Stimulated activated CD8-positive, alpha-beta memory T cell treated with anti-CD3 and anti-CD28 coated beads, Interleukin-4, amount 100 ng/mL, for 48 hours (primary cell): ENCODE measurements around the gene CBFA2T3.
A peak's percentile ranks its signal among the peaks of the same experiment; 100 is the strongest.

Experiments used
- DNase-seq: peaks from one replicate; pipeline ENCODE4 v3.0.0-alpha.2; 2020

Gene CBFA2T3

DNA sequence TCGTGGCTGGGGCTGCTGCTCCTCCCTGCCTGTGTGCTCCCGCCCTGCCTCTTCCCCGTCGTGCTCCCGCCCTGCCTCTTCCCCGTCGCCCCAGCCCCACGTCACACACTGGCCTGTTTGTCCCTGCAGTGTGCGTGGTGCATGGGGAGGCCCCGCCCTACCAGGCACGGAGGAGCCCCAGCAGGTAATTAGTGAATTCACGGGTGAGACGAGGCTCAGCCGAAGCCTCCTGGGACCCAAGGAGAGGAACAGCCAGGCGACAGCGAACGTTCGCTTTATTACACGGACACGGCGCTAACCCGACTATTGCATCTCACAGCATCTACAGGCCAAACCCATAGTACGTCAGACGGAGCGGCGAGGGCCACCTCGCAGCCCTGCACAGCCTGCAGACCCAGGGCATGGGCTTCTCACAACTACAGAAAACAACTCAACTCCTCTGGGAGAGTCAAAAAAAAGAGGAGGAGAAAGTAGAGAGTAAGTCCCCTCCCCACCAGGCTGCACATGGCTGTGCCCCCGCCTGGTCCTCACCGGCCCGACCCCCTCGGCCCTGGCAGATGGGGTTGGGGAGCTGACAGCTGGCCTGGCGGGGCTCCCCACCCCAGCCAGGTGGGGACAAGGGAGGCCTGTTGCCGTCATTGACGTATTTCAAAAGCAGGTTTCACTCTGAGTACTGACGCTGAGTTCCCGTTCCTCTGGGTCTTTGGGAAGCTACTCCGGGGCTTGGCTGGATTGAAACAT, 106.2 kb downstream of the CBFA2T3 start:
- DNase-seq, result no peak

DNA sequence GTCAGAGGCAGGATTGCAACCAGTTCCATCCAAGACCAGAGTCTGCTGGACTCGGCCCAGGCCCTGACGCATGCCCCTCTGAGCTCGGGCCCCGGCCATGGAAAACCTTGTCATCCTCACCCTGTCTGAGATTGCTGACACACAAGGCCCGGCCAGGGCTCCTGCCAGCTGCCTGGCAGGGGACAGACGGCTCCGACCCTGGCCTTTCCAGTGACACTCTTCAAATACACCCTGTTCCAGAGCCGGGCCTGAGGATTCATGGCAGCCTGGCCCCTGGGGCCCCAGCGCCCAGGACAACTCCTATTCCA, 107.4 kb downstream of the CBFA2T3 start:
- DNase-seq, result no peak

DNA sequence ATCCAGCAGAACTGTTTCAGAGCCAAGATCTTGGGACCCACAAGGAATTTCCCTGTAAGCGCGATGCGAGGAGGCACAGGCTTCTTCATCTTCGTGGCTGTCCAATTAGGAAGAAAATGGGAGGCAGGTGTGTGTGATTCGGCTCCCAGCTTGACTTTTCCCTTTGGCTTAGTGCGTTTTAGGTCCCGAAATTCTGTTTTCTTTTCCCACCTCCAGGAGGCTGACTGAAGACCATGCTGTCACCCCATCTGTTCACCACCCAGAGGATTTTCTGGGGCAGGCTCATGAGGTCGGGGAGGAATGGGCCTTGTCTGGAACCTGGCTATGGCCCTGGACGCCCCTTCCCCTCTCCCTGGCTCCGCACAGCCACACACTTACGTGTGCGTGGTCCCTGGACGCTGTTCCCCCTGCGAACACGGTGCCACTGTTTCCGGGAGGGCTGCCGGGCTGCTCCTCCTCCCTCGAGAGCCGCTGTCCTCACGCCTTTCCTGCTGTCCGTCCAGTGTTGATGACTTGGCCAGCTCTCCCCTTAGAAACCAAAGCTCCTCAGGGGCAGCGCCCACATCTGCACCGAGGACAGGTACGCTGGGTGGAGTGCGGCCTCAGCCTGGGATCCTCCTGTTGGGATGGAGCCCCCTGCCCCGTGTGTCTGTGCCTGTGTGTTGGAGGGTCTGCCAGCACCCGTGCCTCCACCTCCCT, 107.9 kb downstream of the CBFA2T3 start:
- DNase-seq, result no peak

DNA sequence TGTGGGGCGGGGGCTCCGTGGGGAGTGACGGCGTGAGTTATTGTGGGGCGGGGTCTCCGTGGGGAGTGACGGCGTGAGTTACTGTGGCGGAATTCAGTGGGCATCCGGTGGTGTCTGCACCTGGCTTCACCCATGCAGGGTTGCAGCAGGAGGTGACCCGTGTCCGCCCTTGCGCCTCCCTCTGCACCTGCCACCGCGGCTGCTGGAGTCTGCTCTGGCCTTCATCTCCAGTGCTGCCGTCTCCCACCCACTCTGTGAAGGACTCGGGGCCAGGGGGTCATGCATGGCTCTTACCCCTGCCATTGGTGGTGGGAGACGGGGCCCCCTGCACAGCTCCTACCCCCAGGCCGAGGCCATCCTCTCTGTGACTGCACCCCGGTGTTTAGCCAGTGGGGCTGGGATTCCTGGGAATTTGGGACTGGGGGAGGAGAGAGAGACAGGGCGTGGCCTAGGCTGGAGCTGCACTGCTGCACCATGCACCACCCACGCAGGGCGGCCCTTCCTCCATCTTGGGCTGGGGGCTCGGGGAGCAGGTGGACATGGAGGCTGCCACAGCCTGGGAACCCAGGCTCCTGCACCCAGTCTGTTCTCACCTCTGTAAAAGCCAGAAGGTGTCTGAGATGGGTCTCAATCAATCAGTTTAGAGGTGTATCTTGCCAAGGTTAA, 109.3 kb downstream of the CBFA2T3 start:
- no peak for DNase-seq

DNA sequence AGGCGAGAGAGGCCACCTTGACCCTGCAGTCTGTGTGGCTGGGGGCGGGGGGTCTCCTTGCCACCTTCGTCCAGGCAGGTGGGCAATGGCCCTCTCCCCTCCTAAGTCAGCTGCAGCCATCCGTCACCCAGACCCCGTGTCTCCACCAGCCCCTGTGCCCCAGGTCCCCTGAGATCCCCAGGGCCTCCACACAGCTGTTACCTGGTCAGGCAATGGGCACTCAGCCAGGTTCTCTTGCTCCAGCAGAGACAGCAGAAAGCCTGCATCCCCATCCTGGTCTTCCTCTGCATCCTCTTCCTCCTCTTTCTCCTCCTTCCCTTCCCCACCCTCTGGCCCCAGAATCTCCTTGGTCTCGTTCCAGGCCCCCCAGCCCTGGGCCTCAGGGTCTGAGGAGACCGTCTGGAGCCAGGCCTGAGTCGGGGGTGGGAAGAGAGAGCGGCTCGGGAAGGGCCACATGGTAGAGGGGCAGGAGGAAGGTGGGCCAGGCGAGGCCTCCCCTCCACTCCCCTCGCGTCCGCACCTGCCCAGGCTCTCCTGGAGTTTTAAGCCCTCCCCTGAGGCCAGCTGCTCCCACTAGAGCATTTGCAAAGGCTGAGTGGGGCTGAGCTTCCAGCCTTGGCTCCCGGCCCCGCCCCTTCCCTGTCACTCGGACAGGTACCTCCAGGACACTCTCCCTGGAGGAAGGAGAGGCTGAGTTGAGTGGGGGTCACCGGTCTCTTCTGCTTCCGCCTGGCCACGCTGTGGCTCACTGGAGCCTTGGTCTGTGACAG, 110.7 kb downstream of the CBFA2T3 start, which contains the start of gene PABPN1L:
Gene PABPN1L, minus strand, starts transcription at position 510 of the 770 bp plus-strand sequence. Its CDS starts 54 bp downstream, at position 456.
- DNase-seq, result no peak

DNA sequence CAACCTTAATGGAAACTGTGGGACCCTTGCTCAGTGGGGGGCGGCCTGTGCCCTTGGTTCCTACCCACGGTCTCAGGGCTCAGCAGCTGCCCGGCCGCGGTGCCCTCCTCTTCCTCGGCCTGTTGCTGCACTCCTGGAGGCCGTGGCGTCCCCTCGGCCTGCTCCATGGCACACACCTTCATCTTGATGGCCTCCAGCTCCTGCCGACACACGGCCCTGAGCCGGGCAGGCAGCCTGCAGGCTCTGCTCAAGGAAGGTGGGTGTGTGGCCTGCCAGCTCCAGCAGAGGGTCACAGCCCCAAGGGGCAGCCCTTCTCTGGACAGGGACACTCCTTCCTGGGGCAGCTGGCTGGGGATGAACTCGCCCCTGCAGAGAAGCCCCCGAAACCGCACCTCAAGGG, 111.3 kb downstream of the CBFA2T3 start:
- no peak for DNase-seq

DNA sequence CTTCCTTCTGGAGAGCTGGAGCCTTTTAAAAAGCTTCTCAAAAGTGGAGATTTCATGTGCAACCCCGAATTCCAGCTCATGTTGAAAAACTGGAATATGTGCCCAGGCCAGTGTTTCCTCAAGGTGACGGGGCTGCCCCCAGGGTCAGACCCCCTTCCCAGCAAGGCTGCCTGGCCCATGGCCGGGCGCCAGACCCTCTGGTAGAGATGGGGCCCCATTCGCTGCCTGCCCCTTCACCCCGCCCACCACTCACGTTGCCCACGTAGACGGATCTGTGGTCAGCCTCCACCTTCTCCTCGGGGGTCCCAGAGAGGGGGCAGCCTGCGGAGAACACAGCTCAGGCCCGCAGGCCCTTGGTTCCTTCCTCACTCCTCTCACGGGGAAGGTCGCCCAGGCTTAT, 111.7 kb downstream of the CBFA2T3 start:
- no peak for DNase-seq

DNA sequence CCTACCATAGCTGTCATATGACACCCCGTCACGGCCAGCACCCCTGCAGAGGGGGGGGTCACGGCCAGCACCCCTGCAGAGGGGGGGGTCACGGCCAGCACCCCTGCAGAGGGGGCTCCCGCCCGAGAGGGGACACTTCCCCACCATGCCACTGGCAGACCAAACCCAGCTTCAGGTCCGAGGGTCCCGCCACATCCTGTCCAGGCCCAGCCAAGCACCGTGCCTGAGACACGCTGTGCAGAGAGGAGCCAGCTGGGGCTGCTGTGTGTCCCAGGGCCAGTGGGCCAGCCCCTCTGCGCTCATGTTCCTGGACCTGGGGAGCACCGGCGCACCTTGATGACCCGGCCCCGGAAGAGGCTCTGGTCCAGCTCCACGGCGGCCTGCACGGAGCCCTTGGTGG, 112.5 kb downstream of the CBFA2T3 start:
- DNase-seq, result no peak

DNA sequence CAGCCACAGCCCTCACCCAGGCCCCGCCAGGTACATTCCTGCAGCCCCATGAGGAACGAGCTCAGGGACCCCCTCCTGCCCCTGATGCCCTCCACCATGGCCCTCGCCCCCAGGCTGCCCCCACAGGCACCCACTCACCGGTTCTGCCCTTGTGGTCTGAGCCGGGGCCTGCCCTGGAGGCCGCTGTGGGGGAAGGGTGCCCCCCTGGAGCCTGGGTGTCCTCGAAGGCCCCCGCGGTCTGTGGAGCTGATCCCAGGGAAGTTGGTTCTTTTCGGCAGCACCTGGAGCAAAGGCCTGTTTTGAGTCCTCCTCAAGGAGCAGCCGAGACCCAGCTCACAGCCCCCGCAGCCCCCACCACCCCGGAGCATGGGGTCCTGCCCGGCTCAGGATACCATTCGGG, 112.9 kb downstream of the CBFA2T3 start:
- DNase-seq, result no peak

DNA sequence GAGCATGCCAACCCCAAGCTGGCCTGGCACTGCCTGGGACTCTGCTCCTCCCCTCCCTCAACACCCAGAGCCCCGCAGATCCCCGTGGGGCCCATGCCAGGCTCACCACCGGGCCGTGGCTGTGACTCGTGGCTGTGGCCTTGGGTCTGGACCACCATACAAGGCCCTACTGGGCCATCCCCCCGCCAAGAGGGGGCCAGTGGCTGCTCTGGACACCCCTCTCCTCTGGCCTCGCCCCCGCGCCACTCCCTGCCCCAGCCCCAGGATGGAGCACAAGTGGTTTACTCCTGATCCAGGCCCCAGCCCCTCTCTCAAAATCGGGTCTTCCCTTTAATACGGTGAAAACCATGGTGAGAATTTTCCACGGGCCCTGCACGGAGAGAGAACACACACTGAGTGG, 113.6 kb downstream of the CBFA2T3 start:
- DNase-seq, result no peak

DNA sequence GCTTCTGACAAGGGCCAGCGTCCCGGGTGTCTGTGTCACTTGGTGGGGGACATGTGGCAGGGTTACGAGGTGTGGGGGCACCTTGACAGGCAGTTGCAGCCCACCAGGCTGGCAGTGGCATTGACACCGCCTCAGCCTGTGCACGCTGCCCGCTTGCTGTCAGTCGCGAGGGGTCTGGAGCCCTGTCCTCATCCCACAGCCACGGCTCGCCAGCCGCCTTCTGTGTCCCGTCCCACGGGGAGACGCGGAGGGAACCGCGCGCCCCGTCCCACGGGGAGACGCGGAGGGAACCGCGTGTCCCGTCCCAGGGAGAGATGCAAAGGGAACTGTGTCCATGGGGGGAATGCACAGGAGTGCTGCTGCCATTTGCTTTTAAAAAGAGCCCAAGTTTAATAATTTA, 114.0 kb downstream of the CBFA2T3 start:
- no peak for DNase-seq

DNA sequence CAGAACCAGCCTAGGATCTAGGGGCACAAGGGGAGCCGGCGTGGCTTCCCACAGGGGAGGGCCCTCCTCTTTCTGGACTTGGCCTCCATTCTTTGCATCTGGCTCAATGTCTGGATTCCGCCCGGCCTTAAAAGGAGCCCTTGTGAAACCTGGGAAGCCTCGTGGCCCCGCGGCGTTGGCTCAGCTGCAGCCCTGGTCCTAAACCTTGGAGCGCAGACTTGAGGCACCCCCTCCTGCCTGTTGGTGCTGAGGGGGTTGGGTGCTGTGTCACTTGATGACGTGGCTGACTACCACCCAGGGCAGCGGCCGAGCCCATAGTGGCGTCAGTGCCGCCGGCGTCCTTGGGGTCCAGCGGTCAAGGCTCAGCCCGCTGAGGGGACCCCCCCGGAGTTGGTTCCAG, 115.6 kb downstream of the CBFA2T3 start:
- DNase-seq, result no peak

DNA sequence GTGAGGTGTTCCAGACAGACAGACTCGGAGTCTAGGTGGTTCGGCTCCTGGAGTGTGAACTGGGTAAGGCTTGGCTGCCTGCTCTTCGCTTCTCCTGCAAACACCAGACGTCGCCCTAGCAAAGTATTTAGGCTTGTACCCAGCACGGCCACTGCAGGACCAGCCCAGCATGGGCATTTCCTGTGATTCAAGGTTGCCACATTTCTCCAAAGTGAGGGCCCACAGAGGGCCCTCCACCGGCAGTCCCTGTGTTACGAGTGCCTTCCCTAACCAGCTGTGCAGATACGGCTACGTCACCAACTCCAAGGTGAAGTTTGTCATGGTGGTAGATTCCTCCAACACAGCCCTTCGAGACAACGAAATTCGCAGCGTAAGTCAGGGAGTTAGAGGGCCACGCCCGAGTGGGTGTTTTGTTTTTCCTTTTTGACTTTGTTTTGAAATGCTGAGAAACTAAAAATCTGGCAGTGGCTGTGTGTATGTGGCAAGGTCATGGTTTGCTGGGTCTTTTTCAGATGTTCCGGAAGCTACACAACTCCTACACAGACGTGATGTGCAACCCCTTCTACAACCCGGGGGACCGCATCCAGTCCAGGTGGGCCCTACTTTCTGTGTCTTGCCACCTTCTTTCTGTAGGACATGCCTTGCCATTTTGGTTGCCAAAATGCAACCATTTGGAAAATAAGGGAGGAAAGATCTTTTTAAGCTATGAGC, 117.5 kb downstream of the CBFA2T3 start:
- DNase-seq, result no peak

DNA sequence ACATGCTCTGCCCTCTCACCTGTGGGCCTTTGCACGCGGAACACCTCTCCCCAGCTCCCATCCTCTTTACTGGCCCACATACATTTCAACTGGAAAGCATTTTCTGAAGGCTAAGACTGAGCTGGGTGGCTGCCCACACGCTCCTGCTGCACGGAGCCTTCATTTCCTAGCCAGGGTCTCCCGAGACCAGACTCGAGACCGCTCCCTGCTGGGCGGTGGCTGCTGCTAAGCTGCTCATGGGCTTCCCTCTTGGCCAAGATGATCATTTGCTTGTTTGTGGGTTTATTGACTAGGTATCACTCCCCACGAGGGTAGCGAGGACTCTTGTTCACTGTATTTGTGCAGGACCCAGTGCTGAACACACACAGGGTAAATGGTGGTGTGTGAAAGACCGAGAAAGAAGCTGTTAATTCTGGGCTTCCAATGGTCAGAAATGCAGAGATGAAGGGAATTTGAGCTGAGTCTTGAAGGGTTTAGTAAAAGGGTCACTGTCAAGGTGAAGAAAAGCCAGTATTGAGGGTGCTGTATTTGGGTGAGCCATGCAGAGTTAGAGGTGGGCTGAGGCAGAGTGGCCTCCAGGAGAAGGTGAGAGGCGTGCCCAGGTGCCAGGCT, 119.2 kb downstream of the CBFA2T3 start:
- peak; percentile 79 for DNase-seq

DNA sequence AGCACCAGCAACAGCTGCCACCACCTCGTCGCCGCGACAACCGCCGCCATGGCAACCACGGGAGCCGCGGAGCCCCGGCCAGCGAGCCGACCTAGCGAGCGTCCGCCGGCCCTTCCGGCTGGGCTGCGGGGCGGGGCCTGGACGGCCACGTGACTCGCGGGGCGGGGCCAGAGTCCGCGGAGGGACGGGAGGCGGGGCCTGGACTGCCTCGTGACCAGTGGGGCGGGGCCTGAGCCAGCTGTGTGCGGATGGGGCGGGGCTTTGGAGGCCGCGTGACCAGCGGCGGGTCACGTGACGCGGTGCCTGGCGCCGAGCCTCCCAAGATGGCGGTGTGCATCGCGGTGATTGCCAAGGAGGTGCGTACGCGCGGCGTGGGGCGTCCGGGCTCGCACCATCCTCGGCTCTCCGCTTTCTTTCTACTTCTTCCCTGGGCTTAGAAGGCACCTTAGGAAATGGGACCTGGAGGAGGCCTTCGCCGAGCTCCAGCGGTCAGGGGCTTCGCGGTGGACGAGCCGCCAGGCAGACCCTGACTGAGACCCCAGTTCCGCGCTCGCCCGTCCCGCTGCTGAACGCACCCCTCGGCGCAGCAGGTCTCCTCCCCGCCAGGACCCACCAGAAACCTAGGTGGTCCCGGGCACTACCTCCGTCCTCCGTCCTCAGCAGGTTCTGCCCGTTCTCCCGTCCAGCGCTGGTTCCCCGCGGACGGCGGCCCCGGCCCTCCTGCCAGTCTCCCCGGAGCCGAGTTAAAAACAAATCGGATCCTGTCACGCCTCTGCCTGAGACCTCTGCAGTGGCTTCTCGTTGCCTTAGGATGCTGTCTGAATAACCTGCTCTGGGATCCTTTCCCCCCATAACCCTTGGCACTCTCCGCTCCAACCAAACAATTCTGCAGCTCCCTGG, 119.9 kb downstream of the CBFA2T3 start, which contains the start of the genes GALNS and TRAPPC2L:
Gene GALNS, minus strand, starts transcription at position 120 of the 900 bp plus-strand sequence. Its CDS starts 70 bp downstream, at position 50.
Gene TRAPPC2L, plus strand, starts transcription at position 300 of the 900 bp plus-strand sequence. Its CDS starts 24 bp downstream, at position 324.
- DNase-seq, result peak; percentile 100

DNA sequence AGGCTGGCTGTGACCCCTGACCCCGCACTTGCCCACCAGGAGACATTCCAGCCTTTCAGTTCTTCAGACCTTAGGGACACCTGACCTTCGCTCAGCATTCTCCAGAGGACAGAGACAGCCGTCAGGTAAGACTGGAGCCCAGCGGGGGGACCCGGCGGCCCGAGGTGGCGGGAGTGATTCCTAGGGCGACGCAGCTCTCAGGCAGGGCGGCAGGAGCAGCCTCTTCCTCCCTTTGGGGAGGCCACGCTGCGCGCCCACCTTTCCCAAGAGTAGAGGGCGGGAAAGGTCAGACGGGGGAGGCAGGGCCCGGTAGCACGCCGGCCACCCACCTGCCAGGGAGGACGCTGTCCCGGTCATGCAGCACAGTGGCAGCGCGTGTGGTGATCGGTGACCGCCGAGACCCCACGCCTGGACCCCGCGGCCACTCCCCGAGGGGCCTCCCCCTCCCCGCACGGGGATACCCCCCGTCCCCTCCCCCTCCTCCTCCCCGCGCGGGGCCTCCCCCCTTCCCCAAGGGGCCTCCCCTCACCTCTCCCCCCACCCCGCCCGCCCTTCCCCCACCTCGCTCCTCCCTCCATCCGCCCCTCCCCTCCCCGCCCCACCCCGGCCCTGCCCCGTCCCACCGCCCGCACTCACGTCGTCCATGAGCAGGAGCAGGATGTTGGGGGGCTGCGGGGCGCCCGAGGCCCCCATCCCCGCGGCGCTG, 120.7 kb downstream of the CBFA2T3 start:
- no peak for DNase-seq

DNA sequence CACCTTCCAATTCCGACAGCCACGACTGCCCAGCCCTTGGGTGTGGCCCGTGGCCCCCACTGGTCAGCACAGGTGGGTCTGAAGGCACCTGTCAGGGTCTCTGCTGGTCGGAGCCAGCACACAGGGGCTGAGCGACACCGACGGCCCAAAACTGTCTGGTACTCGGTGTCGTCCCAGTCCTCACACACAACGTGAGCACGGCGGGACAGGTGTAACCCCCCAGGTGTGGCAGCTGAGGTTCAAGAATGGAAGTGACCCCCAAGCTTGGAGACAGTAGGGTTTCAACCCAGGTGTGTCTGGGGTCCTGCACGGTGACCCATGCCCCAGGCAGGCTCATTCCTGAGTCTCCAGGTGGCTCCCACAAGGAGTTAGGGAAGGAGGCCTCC, 121.3 kb downstream of the CBFA2T3 start:
- DNase-seq, result no peak

DNA sequence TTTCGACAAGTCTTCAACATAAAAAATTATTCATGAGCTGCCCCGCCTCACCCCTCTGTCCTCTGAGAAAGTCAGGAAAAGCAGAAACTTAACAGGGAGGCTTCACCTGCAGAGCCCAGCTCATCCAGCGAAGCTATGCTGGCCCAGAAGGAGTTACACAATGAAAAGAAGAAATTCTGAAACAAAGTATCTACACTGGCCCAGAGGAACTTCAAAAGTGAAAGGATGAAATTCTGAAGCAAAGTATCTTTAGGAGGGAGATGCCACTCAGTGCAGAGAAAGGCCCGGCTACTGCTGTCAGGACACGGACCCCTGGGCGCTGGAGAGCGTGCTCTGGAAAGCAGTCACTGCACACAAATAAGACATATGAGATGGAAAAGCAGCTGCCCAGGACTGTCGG, 121.8 kb downstream of the CBFA2T3 start:
- DNase-seq, result no peak

DNA sequence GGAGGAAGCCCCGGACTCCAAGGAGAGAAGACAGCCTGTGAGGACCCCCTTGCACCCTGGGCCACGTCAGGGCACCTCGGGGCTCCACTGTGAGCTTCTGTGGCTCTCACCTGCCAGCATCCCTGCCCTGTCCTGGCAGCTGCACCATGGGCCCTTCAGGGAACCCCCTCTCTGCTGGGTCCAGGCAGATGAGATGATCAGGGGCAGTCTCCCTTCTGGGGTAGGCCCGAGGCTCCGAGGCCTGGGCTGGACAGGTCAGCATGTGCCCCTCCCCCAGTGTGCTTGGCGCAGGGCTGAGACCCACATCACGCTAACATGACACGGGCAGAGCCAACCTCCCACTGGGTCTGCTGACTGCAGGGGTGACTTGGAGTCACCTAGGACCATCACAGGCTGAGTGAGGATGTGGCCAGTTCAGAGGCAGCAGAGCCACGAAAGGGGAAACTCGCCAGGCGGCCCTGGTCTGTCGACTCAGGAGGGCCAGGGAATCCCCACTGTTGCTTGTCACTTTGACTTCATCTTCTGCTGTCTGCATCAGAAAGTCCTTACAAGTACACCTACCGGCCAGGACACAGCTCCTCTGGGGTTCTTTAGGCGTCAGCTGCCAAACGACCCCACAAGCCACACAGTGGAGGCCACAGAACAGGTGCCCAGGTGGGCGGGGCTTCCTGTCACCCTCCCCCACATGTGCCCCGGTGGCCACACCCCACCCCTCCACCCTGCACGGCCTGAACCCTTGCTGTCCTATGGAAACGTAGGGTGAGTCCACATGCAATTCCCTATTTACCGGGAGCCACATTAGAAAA, 122.5 kb downstream of the CBFA2T3 start:
- DNase-seq, result peak; percentile 43
